Non-pigmented ciliary epithelial cell (primary cell): ENCODE measurements around the gene CXorf38.
A peak's percentile ranks its signal among the peaks of the same experiment; 100 is the strongest.
"Not testable (repeated sequence)": the region's sequence is repeated elsewhere in the genome, so short reads cannot be mapped to it uniquely, and the experiment has no call there.

Source experiments
- DNase-seq: peaks from one replicate; pipeline ENCODE4 v3.0.0-alpha.2; 2010; ENCODE audit warnings: low read depth

CXorf38 gene

DNA sequence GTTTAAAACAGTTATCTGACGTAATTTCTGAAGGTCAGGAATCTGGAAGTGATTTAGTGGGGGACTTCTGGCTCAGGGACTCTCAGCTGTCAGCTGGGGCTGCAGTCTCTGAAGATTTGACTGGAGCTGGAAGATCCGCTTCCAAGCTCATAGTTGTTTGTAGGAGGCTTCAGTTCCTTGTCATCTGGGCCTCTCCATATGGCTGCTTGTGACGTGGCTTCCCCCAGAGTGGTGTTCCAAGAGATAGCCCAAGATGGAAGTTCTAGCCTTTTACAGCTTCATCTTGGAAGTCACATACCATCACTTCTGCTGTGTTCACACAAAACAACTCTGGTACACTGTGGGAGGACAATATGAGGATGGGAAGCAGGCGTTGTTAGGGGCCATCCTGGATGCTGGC is 22.1 kb downstream of the CXorf38 start:
- DNase-seq, result no peak

DNA sequence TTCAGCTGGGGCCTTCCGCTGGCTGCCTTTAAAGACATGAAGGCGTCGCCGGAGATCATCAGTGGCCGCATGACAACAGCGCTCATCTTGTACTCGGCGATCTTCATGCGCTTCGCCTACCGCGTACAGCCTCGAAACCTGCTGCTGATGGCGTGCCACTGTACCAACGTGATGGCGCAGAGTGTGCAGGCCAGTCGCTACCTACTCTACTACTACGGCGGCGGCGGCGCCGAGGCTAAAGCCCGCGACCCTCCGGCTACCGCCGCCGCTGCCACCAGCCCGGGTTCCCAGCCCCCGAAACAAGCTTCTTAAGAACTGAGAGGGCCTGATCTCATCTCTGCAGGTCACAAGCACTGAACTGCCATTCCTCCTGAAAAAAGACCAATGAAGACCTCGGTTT is 23.7 kb downstream of the CXorf38 start:
- DNase-seq, result no peak

DNA sequence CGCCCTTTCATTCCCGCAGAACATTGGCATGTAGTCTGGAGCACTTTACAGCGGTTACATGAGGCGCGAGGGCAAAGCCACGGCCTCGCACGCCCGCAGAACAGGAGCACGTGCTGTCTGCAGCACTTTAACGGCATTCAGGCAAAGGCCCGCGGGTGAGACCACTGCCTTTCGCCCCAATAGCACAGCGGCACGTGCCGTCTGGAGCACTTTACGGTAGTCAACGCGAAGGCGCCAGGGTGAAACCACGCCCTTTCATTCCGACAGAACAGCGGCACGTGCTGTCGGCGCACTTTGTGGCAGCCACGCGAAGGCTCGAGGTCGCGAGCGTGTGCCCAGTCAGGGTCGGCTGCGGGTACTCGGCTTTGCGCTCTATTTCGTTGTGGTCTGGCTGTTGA is 24.2 kb downstream of the CXorf38 start, which contains the start of gene MPC1L:
Gene MPC1L (plus strand): TSS at position 290 of the 398 bp plus-strand sequence. CDS start 138 bp downstream, outside the sequence.
- no peak for DNase-seq

DNA sequence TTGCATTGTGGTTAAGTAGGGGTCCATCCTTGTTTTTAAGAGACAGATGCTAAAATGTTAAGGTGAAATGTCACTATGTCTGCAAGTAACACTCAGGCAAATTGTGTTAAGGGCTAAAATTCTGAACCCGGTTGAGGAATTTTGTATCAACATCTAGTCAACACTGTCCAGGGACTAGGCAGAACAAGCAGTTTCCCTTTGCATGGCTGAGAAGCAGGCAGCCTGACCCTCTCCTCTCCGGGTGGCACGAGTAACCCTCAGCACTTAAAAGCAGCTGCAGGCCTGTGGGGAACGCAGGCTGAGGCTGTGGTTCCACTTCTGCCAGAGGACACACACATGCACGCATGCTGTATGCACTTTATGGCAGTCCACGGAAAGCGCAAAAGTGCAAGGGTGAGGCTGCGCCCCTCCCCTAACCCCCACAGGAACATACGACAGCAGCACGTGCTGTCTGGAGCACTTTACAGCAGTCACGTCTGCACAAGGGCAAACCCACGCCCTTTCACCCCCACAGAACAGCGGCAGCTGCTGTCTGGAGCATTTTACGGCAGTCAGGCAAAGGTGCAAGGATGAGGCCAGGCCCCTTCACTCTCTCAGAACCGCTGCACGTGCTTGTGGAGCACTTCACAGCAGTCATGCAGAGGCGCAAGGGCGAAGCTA is 24.8 kb downstream of the CXorf38 start:
- no peak for DNase-seq

DNA sequence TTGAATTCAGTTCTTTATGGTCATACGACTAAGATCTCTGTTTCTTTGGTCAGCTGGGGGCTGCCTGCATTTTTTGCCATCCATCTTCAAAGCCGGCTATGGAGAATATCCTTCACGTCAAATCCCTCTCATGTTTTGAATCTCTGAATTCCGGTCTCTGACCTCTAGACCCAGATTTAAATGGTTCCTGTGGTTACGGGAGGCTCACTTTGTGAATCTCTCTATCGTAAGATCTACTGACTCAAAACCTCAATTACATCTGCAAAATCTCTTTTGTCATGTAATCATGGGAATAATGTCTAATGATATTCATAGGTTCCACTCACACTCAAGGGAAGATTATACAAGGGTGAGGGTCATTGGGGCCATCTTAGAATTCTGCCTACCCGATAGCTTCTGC is 29.8 kb downstream of the CXorf38 start:
- DNase-seq, result peak; percentile 9

DNA sequence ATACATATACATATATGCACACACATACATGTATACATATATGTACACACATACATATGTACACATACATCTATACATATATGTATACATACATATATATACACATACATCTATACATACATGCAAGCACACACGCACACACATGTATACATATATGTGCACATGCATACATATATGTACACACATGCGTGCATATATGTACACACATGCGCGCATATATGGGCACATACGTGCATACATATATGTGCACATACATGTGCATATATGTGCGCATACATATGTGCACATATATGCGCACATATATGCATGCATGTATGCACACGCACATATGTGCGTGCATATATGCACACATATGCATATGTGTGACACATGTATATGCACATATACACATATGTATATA is 31.4 kb downstream of the CXorf38 start:
- DNase-seq, result no peak

DNA sequence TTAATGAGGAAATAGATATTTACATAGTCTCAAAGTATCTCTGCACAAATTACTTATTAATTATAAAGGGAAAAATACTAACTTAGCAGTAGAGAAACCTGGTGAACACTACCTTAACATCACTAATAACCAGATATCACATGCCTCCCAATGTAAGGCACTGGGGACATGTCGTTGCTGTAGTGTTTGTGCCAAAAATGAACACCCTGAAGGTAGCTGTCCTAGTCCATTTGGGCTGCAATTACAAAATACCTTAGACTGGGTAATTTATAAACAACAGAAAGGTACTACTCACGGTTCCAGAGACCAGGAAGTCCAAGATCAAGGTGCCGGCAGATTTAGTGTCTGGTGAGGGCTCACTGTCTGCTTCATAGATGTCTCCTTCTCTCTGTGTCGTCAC is 34.9 kb downstream of the CXorf38 start:
- no peak for DNase-seq

DNA sequence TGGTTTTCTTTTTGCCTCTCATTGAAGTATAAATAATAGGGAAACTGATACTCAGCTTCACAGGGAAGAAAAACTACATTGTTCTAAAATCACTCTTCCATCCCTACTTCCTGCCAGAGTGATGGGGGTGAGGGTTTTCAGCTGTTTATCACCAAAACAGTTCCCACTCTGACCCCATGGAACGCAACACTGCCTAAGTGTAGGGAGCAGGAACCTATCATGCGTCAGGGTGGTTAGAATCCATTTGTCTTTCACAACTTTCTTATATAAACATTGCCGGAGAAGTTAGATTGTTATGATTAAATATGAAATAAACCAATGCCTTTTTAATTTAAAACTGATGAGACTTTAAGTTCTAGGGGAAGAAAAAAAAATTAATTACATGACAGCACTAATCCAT is 40.0 kb downstream of the CXorf38 start:
- DNase-seq, result no peak

DNA sequence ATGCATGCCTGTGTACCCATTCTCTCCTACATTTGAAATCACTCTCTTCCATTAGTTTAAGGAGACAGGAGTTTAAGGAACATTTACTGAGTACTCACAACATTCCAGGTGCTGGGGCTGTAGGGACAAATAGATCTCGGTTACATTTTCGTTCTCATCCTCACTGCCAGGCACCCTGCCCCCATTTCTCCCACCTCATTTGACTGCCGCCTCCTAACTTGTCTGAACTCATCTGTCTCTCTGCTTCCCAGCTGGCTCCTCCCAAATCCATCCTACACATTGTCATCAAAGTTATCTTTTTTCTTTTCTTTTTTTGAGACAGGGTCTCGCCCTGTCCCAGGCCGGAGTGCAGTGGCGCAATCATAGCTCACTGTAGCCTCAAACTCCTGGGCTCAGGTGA is 43.9 kb downstream of the CXorf38 start:
- no peak for DNase-seq

DNA sequence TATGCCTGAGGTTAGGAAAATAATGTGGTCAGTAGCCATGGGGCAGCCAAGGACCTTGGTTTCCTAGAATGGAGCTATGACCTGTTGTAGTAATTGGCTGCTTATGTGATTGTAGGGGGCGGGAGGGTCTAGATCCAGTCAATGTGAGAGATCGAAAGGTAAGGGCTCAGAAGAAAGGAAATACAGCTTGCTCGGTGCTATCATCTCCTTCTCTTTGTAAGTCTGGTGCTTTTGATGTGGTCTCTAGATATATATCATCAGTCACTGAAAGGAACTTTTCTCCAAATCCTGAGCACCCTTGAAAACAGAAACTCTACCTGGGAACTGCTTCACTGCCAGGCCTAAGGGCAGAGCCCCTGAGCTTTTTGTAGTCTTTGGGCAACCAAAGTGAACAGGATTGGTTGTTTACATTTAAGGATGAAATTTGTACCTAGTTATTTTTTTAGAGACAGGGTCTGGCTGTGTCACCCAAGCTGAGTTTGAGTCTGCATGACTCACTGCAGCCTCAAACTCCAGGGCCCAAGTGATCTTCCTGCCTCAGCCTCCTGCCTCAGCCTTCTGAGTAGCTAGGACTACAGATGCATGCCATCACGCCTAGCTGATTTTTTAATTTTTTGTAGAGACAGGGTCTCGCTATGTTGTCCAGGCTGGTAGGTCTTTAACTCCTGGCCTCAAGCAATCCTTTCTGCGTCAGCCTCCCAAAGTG is 57.6 kb downstream of the CXorf38 start:
- DNase-seq, result not testable (repeated sequence)

DNA sequence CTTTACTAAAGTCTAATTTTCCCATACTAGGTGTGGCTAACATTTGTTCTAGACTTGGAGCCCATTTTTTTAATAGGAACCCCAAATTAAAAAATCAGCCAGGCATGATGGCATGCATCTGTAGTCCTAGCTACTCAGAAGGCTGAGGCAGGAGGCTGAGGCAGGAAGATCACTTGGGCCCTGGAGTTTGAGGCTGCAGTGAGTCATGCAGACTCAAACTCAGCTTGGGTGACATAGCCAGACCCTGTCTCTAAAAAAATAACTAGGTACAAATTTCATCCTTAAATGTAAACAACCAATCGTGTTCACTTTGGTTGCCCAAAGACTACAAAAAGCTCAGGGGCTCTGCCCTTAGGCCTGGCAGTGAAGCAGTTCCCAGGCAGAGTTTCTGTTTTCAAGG is 59.7 kb downstream of the CXorf38 start:
- DNase-seq, result not testable (repeated sequence)

DNA sequence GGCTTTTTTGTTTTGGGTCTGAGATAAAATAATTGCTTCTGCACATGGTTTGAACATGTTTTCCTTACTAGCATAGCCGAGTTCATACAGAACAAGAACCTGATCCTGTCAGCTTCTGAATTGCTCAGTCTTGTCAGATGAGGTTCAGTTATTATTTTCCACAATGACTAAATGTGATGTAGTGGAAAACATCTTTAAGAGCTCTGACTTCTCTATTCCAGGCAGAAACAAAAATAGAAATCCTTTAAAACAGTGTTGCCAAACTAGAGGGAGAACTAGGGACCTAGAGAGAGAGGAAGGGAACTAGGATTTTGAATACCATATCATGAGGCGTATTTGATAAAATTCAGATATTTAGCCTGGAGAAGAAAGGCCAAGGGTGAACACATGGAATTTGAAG is 64.5 kb downstream of the CXorf38 start:
- no peak for DNase-seq

DNA sequence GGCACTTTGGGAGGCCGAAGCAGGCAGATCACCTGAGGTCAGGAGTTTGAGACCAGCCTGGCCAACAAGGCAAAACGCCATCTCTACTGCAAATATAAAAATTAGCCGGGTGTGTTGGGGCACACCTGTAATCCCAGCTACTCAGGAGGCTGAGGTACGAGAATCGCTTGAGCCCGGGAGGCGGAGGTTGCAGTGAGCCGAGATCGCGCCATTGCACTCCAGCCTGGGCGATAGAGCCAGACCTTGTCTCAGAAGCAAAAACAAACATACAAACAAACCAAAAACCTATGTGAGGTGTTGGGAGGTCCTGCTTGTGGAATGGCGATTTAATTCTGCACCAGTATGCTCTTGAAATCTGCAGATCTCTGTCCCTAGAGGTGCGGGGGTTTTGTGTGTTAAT is 65.2 kb downstream of the CXorf38 start:
- not testable (repeated sequence) for DNase-seq

DNA sequence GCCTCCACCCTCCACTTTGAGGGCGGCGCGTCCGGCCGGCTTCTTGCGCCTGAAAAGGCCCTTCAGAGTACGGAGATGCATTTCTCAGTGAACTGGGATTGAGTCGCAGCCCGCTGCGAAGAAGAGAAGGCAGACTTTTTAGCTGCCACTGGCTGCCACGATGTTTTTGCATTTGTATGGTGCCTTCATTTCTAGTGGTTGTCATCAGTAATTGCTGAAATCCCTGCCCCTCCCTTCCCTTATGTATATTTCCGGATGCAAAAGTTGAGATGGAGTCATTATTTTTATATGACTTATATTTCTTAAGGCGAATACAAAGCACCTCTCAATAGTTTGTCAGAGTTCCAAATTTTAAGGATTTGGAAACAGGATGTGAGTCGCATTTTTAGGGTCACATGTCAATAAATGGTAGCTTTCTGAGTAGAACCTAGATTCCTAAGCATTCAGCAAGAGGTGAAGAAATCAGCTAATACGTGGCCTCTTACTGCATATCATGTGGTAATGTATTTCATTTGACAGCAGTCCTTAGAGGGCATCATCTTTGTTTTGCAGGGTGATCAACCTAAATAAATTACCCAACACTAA is 65.9 kb downstream of the CXorf38 start:
- no peak for DNase-seq

DNA sequence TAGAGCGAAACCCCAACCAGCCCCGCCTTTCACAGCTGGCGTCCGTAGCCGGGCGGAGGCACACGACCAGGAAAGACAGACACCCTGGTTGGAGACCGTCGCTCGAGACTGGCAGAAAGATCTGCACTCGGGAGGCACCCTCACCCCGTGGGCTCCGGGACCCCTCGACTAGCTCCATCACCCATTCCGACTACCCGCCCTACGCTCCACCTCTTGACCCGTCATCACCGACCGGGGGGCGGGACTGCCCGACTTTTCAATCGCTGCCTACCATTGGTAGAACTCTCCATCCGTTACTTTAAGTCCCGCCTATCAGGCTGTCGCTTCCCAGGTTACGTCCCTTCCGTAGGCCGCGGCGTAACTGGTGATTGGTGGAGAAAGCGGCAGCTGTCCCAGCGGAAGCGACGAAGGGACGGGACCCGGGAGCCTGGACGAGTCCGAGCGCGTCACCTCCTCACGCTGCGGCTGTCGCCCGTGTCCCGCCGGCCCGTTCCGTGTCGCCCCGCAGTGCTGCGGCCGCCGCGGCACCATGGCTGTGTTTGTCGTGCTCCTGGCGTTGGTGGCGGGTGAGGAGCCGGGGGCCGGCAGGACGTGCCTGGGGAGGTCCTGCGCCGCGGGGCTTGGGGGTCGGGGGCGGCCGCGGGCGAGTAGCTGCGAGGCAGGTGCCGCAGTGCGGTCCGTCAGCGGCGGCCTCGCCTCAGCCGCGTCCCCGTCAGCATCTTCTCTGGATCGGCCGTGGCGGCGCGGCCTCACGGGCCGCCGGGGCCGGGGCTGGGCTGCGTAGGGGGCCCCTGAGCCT is 66.6 kb downstream of the CXorf38 start, which contains the start of gene ATP6AP2:
Gene ATP6AP2 (plus strand): TSS at position 434 of the 799 bp plus-strand sequence. CDS start 96 bp downstream, at position 530.
- peak; percentile 76 for DNase-seq

DNA sequence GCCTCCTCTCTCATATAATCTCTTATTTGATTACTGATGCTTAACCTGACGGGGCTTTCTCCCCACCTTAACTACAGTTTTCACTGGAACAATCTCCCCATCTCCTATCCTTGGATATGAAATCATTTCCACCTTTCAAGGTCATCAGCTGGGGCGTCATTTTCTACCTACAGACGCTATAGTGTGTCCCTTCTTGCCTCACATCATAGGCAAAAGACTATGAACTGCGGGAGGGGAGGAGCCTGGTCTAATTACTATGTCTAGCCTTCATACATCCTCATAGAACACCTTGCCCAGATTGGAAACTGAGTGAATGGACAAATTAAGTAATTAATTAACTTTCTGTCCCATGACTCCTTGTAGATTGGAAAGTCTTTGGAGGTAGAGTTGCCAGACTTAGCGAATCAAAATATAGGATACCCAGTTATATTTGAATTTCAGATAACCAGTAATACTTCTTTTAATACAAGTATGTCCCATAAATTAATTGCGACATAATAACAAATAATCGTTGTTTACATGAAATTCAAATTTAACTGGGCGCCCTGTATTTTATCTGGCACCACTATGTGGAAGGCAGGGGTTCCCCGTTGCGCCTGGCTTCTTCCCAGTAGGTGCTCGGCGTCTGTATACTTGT is 67.3 kb downstream of the CXorf38 start:
- DNase-seq, result no peak

DNA sequence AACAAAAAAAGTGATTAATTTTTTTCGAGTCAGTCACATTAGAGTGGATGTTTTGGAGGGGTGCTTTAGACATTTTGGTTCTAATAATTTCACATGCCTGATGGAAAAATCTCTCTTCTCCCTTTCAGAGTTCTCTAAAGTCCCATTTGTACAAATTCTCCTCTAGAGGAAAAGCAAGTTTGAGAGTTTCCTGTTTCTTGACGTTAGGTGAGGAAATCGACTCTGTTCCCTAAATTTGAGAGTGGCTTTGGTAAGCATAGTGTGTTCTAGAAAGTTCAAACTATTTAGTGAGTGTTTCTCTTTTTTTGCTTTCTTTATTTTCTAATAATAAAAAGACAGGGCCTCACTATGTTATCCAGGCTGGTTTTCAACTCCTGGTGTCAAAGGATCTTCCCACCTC is 68.2 kb downstream of the CXorf38 start:
- no peak for DNase-seq

DNA sequence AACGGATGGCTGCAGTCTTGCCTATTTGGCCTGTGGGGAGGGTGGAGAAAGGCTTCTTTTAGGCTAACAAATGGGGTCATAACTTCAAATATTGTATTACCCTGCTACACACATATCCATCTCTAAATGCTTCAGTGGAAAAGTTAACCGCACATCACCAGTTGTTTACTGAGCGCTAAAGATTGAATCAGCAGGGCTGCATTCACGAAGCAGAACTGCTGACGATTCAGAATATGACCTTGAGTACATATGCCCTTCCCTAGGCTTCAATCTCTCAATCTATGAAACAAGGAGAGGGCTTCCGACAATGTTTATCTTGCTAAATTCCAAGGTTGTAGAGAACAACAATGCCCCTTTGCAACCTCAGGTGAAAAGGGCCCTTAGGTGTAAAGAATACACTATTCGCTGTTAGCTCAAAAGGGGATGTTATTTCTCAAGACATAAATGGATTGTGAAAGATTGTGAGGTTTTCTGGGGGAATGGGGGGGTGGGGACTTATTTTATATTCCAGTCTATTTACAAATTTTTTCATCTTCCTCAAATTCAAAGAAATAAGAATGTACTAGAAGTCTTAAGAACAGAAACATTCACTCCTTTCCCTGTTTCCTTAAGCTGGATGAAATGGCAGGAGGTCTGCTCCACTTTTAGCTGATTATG is 69.2 kb downstream of the CXorf38 start:
- no peak for DNase-seq
